HepG2 (cell line): Measurements from ENCODE around the gene PNPLA1. TPM values are rescaled to one million over a fixed set of nuclear protein-coding genes. Genes with fewer than 3 reads are reported as not detected.

Experiments
- ATAC-seq: fragments of 200-7000 bp; cut with Tn5 transposase; 3 replicates; pipeline ENCODE4 v1.9.1; 2020; ENCODE audit warnings: mild to moderate bottlenecking, moderate library complexity
- BruUV-seq: library from RNA; stranded (reverse); fragments of 400-500 nt; replicated peaks from 2 replicates; lab custom pipeline; 2021; lab: Mats Ljungman, UMichigan
- CTCF ChIA-PET: fragments of 300-600 bp; formaldehyde crosslinking; extraction: SDS; loops from one replicate; lab custom pipeline; 2021; ENCODE audit warnings: low total read pairs, inconsistent platforms, low intra/inter-chr PET ratio; lab: Yijun Ruan, JAX
- POLR2A ChIA-PET: fragments of 350-600 bp; sonication (Branson Sonifier 250); formaldehyde crosslinking; loops from one replicate; lab custom pipeline; 2020; ENCODE audit warnings: antibody characterized with exemption, inconsistent platforms; lab: Yijun Ruan, JAX
- DNase-seq: peaks from one replicate; pipeline ENCODE4 v3.0.0-alpha.2; 2015; ENCODE audit warnings: low spot score
- FAIRE-seq: peaks from 3 replicates; lab custom pipeline; 2011; peaks lifted over from hg19 to GRCh38; lab: Jason Lieb, UNC
- H2AFZ ChIP-seq: one replicate; pipeline ENCODE4 v1.6.1; 2011; ENCODE audit warnings: low read length, inconsistent platforms
- H3K27ac ChIP-seq: fragments of 300-600 bp; 3 replicates; pipeline ENCODE4 v1.8.0; 2011; ENCODE audit warnings: mixed run types, mild to moderate bottlenecking, mixed read lengths, low read length, inconsistent platforms; ENCODE audit not compliant: insufficient read depth; ENCODE audit errors: extremely low read length
- H3K27me3 ChIP-seq, 2 experiments: fragments of 200-600 bp in 1 of 2; 2 replicates in 1 of 2; 3 replicates in 1 of 2; pipeline versions ENCODE4 v1.6.0 to v1.8.0; 2011; ENCODE audit warnings: low read length in 2 of 2, mild to moderate bottlenecking in 2 of 2, moderate library complexity in 2 of 2, inconsistent platforms in 1 of 2; ENCODE audit not compliant: insufficient read depth in 2 of 2, control insufficient read depth in 1 of 2
- H3K36me3 ChIP-seq, 2 experiments: fragments of 200-600 bp in 1 of 2; replicated peaks in 1 of 2; 2 replicates in 1 of 2; 3 replicates in 1 of 2; pipeline versions ENCODE4 v1.5.1 to v1.8.0; 2011; ENCODE audit warnings: low read length in 2 of 2, inconsistent platforms in 1 of 2; ENCODE audit not compliant: insufficient read depth in 2 of 2, control insufficient read depth in 1 of 2
- H3K4me1 ChIP-seq: 2 replicates; pipeline ENCODE4 v1.5.1; 2012; ENCODE audit warnings: low read length, inconsistent platforms; ENCODE audit not compliant: insufficient read depth
- H3K4me2 ChIP-seq: 2 replicates; pipeline ENCODE4 v1.6.0; 2011; ENCODE audit warnings: low read depth, low read length, inconsistent platforms
- H3K4me3 ChIP-seq, 3 experiments: fragments of 200-600 bp in 1 of 3; sonication (generic), shearing (Covaris generic) in 1 of 3; replicated peaks in 1 of 3; 2 replicates each; pipeline ENCODE4 v1.5.1; 2011 to 2016; ENCODE audit warnings: low read length in 3 of 3, inconsistent platforms in 2 of 3, low read depth in 2 of 3, mild to moderate bottlenecking in 2 of 3, control low read depth in 1 of 3, mixed read lengths in 1 of 3; ENCODE audit not compliant: insufficient read depth in 1 of 3
- H3K79me2 ChIP-seq: one replicate; pipeline ENCODE4 v1.6.1; 2011; ENCODE audit warnings: low read length, inconsistent platforms; ENCODE audit not compliant: insufficient read depth
- H3K9ac ChIP-seq: 2 replicates; pipeline ENCODE4 v1.6.0; 2011; ENCODE audit warnings: mild to moderate bottlenecking, low read depth, low read length, inconsistent platforms; ENCODE audit not compliant: insufficient read depth
- H3K9me3 ChIP-seq: 2 replicates; pipeline ENCODE4 v1.5.1; 2012; ENCODE audit warnings: mild to moderate bottlenecking, low read length
- H4K20me1 ChIP-seq: 2 replicates; pipeline ENCODE4 v1.6.0; 2011; ENCODE audit warnings: inconsistent platforms, mild to moderate bottlenecking, low read length, moderate library complexity; ENCODE audit not compliant: insufficient read depth
- ATAD3A ChIP-seq: sonication (generic); formaldehyde crosslinking; IDR thresholded peaks from 2 replicates; pipeline ENCODE4 v1.4.0; 2020; ENCODE audit warnings: missing genetic modification reagents
- BORCS8-MEF2B ChIP-seq: sonication (generic); formaldehyde crosslinking; IDR thresholded peaks from 2 replicates; pipeline ENCODE4 v1.8.0; 2022; ENCODE audit warnings: mild to moderate bottlenecking, missing genetic modification reagents
- GABPB1 ChIP-seq: IDR thresholded peaks from 2 replicates; pipeline ENCODE4 v1.6.1; 2016; ENCODE audit warnings: mild to moderate bottlenecking, missing genetic modification reagents, moderate library complexity, missing compliant biosample characterization
- GRHL1 ChIP-seq: sonication (generic); formaldehyde crosslinking; conservative IDR thresholded peaks from 2 replicates; pipeline ENCODE4 v1.8.0; 2022; ENCODE audit warnings: missing genetic modification reagents
- JARID2 ChIP-seq: sonication (generic); formaldehyde crosslinking; IDR thresholded peaks from 2 replicates; pipeline ENCODE4 v1.8.1; 2023; ENCODE audit warnings: missing genetic modification reagents, inconsistent platforms; ENCODE audit not compliant: insufficient replicate concordance
- KLF13 ChIP-seq: sonication (generic); formaldehyde crosslinking; IDR thresholded peaks from 2 replicates; pipeline ENCODE4 v1.4.0; 2020; ENCODE audit warnings: mild to moderate bottlenecking, missing genetic modification reagents
- SRSF4 ChIP-seq: fragments of 200-400 bp; formaldehyde crosslinking; IDR thresholded peaks from one replicate; pipeline ENCODE4 v1.6.1; 2018; ENCODE audit warnings: mild to moderate bottlenecking, low read depth, low read length, moderate library complexity; ENCODE audit not compliant: poor library complexity, severe bottlenecking
- TFDP2 ChIP-seq: sonication (generic); formaldehyde crosslinking; IDR thresholded peaks from 2 replicates; pipeline ENCODE4 v1.4.0; 2020; ENCODE audit warnings: missing genetic modification reagents
- ZBTB43 ChIP-seq: sonication (generic); formaldehyde crosslinking; conservative IDR thresholded peaks from 2 replicates; pipeline ENCODE4 v1.4.0; 2020; ENCODE audit warnings: missing genetic modification reagents
- ZFP36L2 ChIP-seq: sonication (generic); formaldehyde crosslinking; IDR thresholded peaks from 2 replicates; pipeline ENCODE4 v1.4.0; 2020; ENCODE audit warnings: missing genetic modification reagents
- ZFP41 ChIP-seq: sonication (generic); formaldehyde crosslinking; IDR thresholded peaks from 2 replicates; pipeline ENCODE4 v1.4.0; 2020; ENCODE audit warnings: mild to moderate bottlenecking, missing genetic modification reagents, borderline replicate concordance
- ZNF572 ChIP-seq: sonication (generic); formaldehyde crosslinking; IDR thresholded peaks from 2 replicates; pipeline ENCODE4 v1.5.1; 2020; ENCODE audit warnings: mild to moderate bottlenecking, missing genetic modification reagents
- WGBS: methylation state at CpG from one replicate; pipeline ENCODE4 v1.1.6; 2017; ENCODE audit warnings: low lambda C conversion rate; 5-methylcytosine and 5-hydroxymethylcytosine counted together
- in situ Hi-C: cut with HindIII; loops from 2 replicates; pipeline ENCODE4 v1.10.0; 2017; ENCODE audit warnings: low pct_unique_long_range_greater_than_20kb; ENCODE audit not compliant: extremely low pct_ligation_motif_present
- intact Hi-C: fragments of 100-400 bp; cut with micrococcal nuclease; formaldehyde crosslinking; loops from one replicate; pipeline ENCODE4 v1.10.0; 2022; ENCODE audit not compliant: unreplicated experiment
- polyA plus RNA-seq, 8 experiments: library from polyadenylated mRNA; depleted of rRNA in 3 of 8; stranded (reverse) in 7 of 8; unstranded in 1 of 8; fragments of >200 nt; fragmentation: Illumina TruSeq in 4 of 8; extraction: Trizol in 4 of 8; gene quantifications; 2 replicates each; pipeline versions ENCODE4 v1.2.1 to v1.2.3, GENCODE V29; 2011 to 2016; ENCODE audit warnings: low read depth in 4 of 8, missing spikeins in 1 of 8, mixed read lengths in 1 of 8; ENCODE audit not compliant: insufficient read depth in 1 of 8
- total RNA-seq, 5 experiments: library from RNA; depleted of rRNA; stranded (reverse); fragments of >200 nt; fragmentation: Illumina TruSeq; extraction: Trizol; gene quantifications; 2 replicates each; pipeline ENCODE4 v1.2.3, GENCODE V29; 2016; ENCODE audit warnings: low read depth in 1 of 5

PNPLA1 gene
- total and polyA plus RNA-seq, 2 of the 13 experiments (the other 11 are each of a cell fraction or from before 2014, with no cell fraction given): not detected

- H2AFZ ChIP-seq: no peak overlapping the region
Observed at GRCh38 chr6:36333931-36334725, 64.3 kb downstream of the PNPLA1 start.

GRCh38 chr6:36334832-36335459 lies 65.1 kb downstream of the PNPLA1 start:
- peak; percentile 84 for ATAC-seq
- intact Hi-C loops: loop anchor here (2.0 kb wide), 1 partner anchor 32 kb away; no protein-coding TSS in a partner anchor
- no peak overlapping the region for H3K27ac ChIP-seq
- no peaks in the 10 kb centered on the region; a peak in 1 of 5 replicates for H3K36me3 ChIP-seq
- H2AFZ ChIP-seq: peak overlapping the region; percentile 57
- no peaks in the 10 kb centered on the region for H4K20me1 ChIP-seq
- peaks cover 36% of the 10 kb centered on the region for H3K4me1 ChIP-seq
- H3K9me3 ChIP-seq: no peaks in the 10 kb centered on the region
- peak overlapping the region; percentile 0 to 53 (median 0); a peak in 2 of 6 replicates for H3K4me3 ChIP-seq
- DNase-seq: peak; percentile 60
- peaks cover 5 to 51% of the 10 kb centered on the region in 2 experiments for H3K27me3 ChIP-seq
- H3K4me2 ChIP-seq: peak overlapping the region; percentile 78
- POLR2A ChIA-PET: interaction anchor here (1.6 kb wide), 1 partner anchor 14 kb away, joined by 4 read pairs; no protein-coding TSS in a partner anchor
- in situ Hi-C loops: no loop called here
- BruUV-seq: no TSS peak
- 0% methylated on average over 14 of the region's 14 CpGs for WGBS
- no peaks in the 10 kb centered on the region for H3K79me2 ChIP-seq
- peak overlapping the region; percentile 26; the same call in 1 of the 2 replicates for H3K9ac ChIP-seq
- FAIRE-seq: peak; percentile 87
- CTCF ChIA-PET: no interaction called here
- TF ChIP-seq KLF13 (CRISPR knock-in tag): no peak
- no peak for TF ChIP-seq TFDP2 (CRISPR knock-in tag)
- no peak for TF ChIP-seq ZFP36L2 (CRISPR knock-in tag)
- TF ChIP-seq ZFP41: no peak
- no peak for TF ChIP-seq ZNF572 (CRISPR knock-in tag)
- no peak for TF ChIP-seq ATAD3A (CRISPR knock-in tag)
- TF ChIP-seq GRHL1 (CRISPR knock-in tag): no peak
- TF ChIP-seq JARID2 (CRISPR knock-in tag): no peak
- peak; percentile 75; the same call in 1 of the 2 replicates for TF ChIP-seq ZBTB43 (CRISPR knock-in tag)

More at GRCh38 chr6:36333931-36334725, 64.3 kb downstream of the PNPLA1 start:
- H3K9me3 ChIP-seq: no peaks in the 10 kb centered on the region
- ChIA-PET POLR2A (interaction anchor here (1.6 kb wide), 1 partner anchor 13 kb away, joined by 4 read pairs; no protein-coding TSS in a partner anchor), CTCF (no interaction called here)
- in situ Hi-C loops (no loop called here), intact Hi-C loops (loop anchor here (2.0 kb wide), 1 partner anchor 31 kb away; no protein-coding TSS in a partner anchor)
- no peak for FAIRE-seq
- H3K4me1 ChIP-seq: peaks cover 30% of the 10 kb centered on the region
- 0 out of 2 replicates have a peak, but pooled peaks have one; percentile 3 for TF ChIP-seq BORCS8-MEF2B (CRISPR knock-in tag)
- no peak for TF ChIP-seq SRSF4
- 0 out of 2 replicates have a peak, but pooled peaks have one; percentile 14 for TF ChIP-seq GABPB1
- no TSS peak for BruUV-seq
- H3K4me2 ChIP-seq: peak overlapping the region; percentile 78
- H3K4me3 ChIP-seq: 0 out of 6 replicates have a peak overlapping the region, but pooled peaks of 1 of the 3 experiments have one; percentile 53
- 53% methylated on average over 19 of the region's 20 CpGs for WGBS
- H3K9ac ChIP-seq: peak overlapping the region; percentile 26; the same call in 1 of the 2 replicates
- no peaks in the 10 kb centered on the region; a peak in 1 of 5 replicates for H3K36me3 ChIP-seq
- H3K79me2 ChIP-seq: no peaks in the 10 kb centered on the region
- ATAC-seq: peak; percentile 31
- H3K27me3 ChIP-seq: peaks cover 5 to 46% of the 10 kb centered on the region in 2 experiments
- H4K20me1 ChIP-seq: no peaks in the 10 kb centered on the region
- no peak overlapping the region for H3K27ac ChIP-seq
- no peak for DNase-seq
